A549 (cell line): ENCODE measurements around the gene ABHD12. TPM values are rescaled to one million over a fixed set of nuclear protein-coding genes. Genes with fewer than 3 reads are reported as not detected.

Source experiments
- ATAC-seq, 2 experiments: fragments of 200-7000 bp in 1 of 2; fragments of >200 bp in 1 of 2; cut with Nextera tagmentation in 1 of 2; cut with Tn5 transposase in 1 of 2; 3 replicates each; pipeline versions ENCODE4 v1.8.0 to v1.9.1; 2018 to 2020; ENCODE audit warnings: mild to moderate bottlenecking in 1 of 2, moderate library complexity in 1 of 2
- CTCF ChIA-PET: fragments of 300-600 bp; sonication (Branson Sonifier 250); formaldehyde crosslinking; extraction: SDS; loops from one replicate; lab custom pipeline; 2021; ENCODE audit warnings: antibody characterized with exemption, inconsistent platforms; lab: Yijun Ruan, JAX
- POLR2A ChIA-PET: fragments of 350-600 bp; formaldehyde crosslinking; extraction: SDS; loops from one replicate; lab custom pipeline; 2021; ENCODE audit warnings: antibody characterized with exemption, inconsistent platforms; lab: Yijun Ruan, JAX
- DNase-seq, 2 experiments: peaks; one replicate each; pipeline versions ENCODE4 v3.0.0 to v3.0.0-alpha.2; 2011 to 2016; ENCODE audit warnings: low read depth in 1 of 2, low spot score in 1 of 2
- FAIRE-seq: peaks from 2 replicates; lab custom pipeline; 2011; peaks lifted over from hg19 to GRCh38; lab: Jason Lieb, UNC
- H3K27ac ChIP-seq, 2 experiments: fragments of >200 bp; sonication (Bioruptor Twin); formaldehyde crosslinking; 3 replicates each; pipeline ENCODE4 v1.5.1; 2016 to 2017
- H3K4me1 ChIP-seq: fragments of >200 bp; sonication (Bioruptor Twin); formaldehyde crosslinking; 3 replicates; pipeline ENCODE4 v1.6.1; 2016
- H3K4me2 ChIP-seq: fragments of >200 bp; sonication (Bioruptor Twin); formaldehyde crosslinking; 3 replicates; pipeline ENCODE4 v1.6.1; 2016
- H3K4me3 ChIP-seq: fragments of >200 bp; sonication (Bioruptor Twin); formaldehyde crosslinking; 3 replicates; pipeline ENCODE4 v1.5.1; 2016
- H3K9me3 ChIP-seq: fragments of >200 bp; sonication (Bioruptor Twin); formaldehyde crosslinking; 3 replicates; pipeline ENCODE4 v1.6.1; 2016
- CBX2 ChIP-seq: fragments of 200-600 bp; sonication (generic); IDR thresholded peaks from 2 replicates; pipeline ENCODE4 v1.6.1; 2016; ENCODE audit warnings: low read depth, mild to moderate bottlenecking, borderline replicate concordance
- CHD2 ChIP-seq: fragments of 150-350 bp; IDR thresholded peaks from 2 replicates; pipeline ENCODE4 v1.6.1; 2014; ENCODE audit warnings: low read length; ENCODE audit not compliant: partially characterized antibody
- CHD4 ChIP-seq: fragments of 200-600 bp; sonication (generic); IDR thresholded peaks from 2 replicates; pipeline ENCODE4 v1.6.1; 2016; ENCODE audit warnings: antibody characterized with exemption, mild to moderate bottlenecking, borderline replicate concordance
- CTCF ChIP-seq: fragments of >200 bp; sonication (Bioruptor Twin); formaldehyde crosslinking; IDR thresholded peaks from 3 replicates; pipeline ENCODE4 v1.5.1; 2016
- ELK1 ChIP-seq: fragments of 150-350 bp; IDR thresholded peaks from 2 replicates; pipeline ENCODE4 v1.6.1; 2014; ENCODE audit warnings: low read depth, mild to moderate bottlenecking, low read length
- FOSL2 ChIP-seq, 2 experiments: fragments of 450-650 bp in 1 of 2; fragments of >200 bp in 1 of 2; sonication (Bioruptor Twin) in 1 of 2; formaldehyde crosslinking; IDR thresholded peaks; 2 replicates each; pipeline versions ENCODE4 v1.5.0 to v1.6.1; 2016 to 2020; ENCODE audit warnings: mild to moderate bottlenecking in 1 of 2, moderate library complexity in 1 of 2
- HDAC2 ChIP-seq: fragments of 200-600 bp; sonication (generic); IDR thresholded peaks from 2 replicates; pipeline ENCODE4 v1.6.1; 2016
- HMGXB4 ChIP-seq: fragments of 250-450 bp; sonication (Bioruptor Pico); IDR thresholded peaks from 2 replicates; pipeline ENCODE4 v1.5.0; 2021; ENCODE audit warnings: mild to moderate bottlenecking, moderate library complexity, borderline replicate concordance
- HOXB13 ChIP-seq: fragments of 250-450 bp; sonication (Bioruptor Pico); IDR thresholded peaks from 2 replicates; pipeline ENCODE4 v1.5.0; 2020; ENCODE audit warnings: low read depth, mild to moderate bottlenecking, moderate library complexity
- HOXB5 ChIP-seq: fragments of 250-450 bp; sonication (Bioruptor Pico); IDR thresholded peaks from 2 replicates; pipeline ENCODE4 v1.5.0; 2020; ENCODE audit warnings: mild to moderate bottlenecking, moderate library complexity
- JUN ChIP-seq, 2 experiments: fragments of >200 bp; sonication (Bioruptor Twin); formaldehyde crosslinking; IDR thresholded peaks; 2 replicates in 1 of 2; 3 replicates in 1 of 2; pipeline ENCODE4 v1.6.1; 2016 to 2017
- KDM5A ChIP-seq: fragments of 200-600 bp; sonication (generic); IDR thresholded peaks from 2 replicates; pipeline ENCODE4 v1.6.1; 2016; ENCODE audit warnings: antibody characterized with exemption, mild to moderate bottlenecking
- MAX ChIP-seq: IDR thresholded peaks from 2 replicates; pipeline ENCODE4 v1.6.1; 2012
- MYC ChIP-seq: IDR thresholded peaks from 2 replicates; pipeline ENCODE4 v1.6.1; 2012; ENCODE audit warnings: mild to moderate bottlenecking, inconsistent platforms, low read length, improper control_type of control experiment, borderline replicate concordance
- POLR2A ChIP-seq: IDR thresholded peaks from 2 replicates; pipeline ENCODE4 v1.6.1; 2012; ENCODE audit warnings: mild to moderate bottlenecking, low read length
- POLR2AphosphoS2 ChIP-seq: conservative IDR thresholded peaks from 2 replicates; pipeline ENCODE4 v1.6.1; 2012; ENCODE audit warnings: low read length, improper control_type of control experiment, inconsistent platforms
- RCOR1 ChIP-seq: fragments of 150-350 bp; IDR thresholded peaks from 2 replicates; pipeline ENCODE4 v1.6.1; 2014; ENCODE audit warnings: antibody characterized with exemption, low read length, low read depth
- SMC3 ChIP-seq: fragments of >200 bp; sonication (Bioruptor Twin); formaldehyde crosslinking; IDR thresholded peaks from 3 replicates; pipeline ENCODE4 v1.6.1; 2018; ENCODE audit warnings: inconsistent platforms
- TP53 ChIP-seq: fragments of 250-450 bp; sonication (Bioruptor Pico); IDR thresholded peaks from 2 replicates; pipeline ENCODE4 v1.5.0; 2021; ENCODE audit warnings: mild to moderate bottlenecking, moderate library complexity
- WGBS: methylation state at CpG from one replicate; pipeline ENCODE4 v1.1.6; 2017; ENCODE audit errors: missing lambda C conversion rate; 5-methylcytosine and 5-hydroxymethylcytosine counted together
- polyA plus RNA-seq, 4 experiments: library from polyadenylated mRNA; depleted of rRNA in 3 of 4; stranded (reverse); fragments of >200 nt; fragmentation: RNase III in 1 of 4; extraction: RNeasy Plus Mini Kit Qiagen cat#74134 plus additional on column Dnase treatment in 1 of 4; gene quantifications; 2 replicates in 3 of 4; 3 replicates in 1 of 4; pipeline ENCODE4 v1.2.3, GENCODE V29; 2011 to 2017

ABHD12 gene
- polyA plus RNA-seq, 2 of the 4 experiments (the other 2 are of a cell fraction), result 54.3 to 101 TPM

- Histone ChIP-seq H3K9me3 (peaks cover 22% of the 10 kb centered on the region), H3K4me1 (peaks cover 18% of the 10 kb centered on the region), H3K27ac (peak overlapping the region; percentile 46; a peak in 5 of 6 replicates), H3K4me3 (no peak overlapping the region), H3K4me2 (peak overlapping the region; percentile 5; the same call in 2 of the 3 replicates)
- TF ChIP-seq HOXB5 (CRISPR knock-in tag), result no peak
- no peak for TF ChIP-seq HDAC2
- TF ChIP-seq TP53 (CRISPR knock-in tag), result no peak
- no peak for TF ChIP-seq SMC3
- TF ChIP-seq CHD2, result no peak
- no peak for TF ChIP-seq CTCF
- no peak for TF ChIP-seq MAX
- TF ChIP-seq ELK1, result no peak
- no peak for TF ChIP-seq CHD4
- TF ChIP-seq POLR2AphosphoS2, result no peak
- TF ChIP-seq JUN (IDR thresholded peaks at IDR 0.05), result no peak
- no peak for TF ChIP-seq FOSL2 (IDR thresholded peaks at IDR 0.05)
- TF ChIP-seq FOSL2 (CRISPR knock-in tag; IDR thresholded peaks at IDR 0.05), result no peak
- no peak for TF ChIP-seq MYC
- no peak for TF ChIP-seq CBX2
- TF ChIP-seq RCOR1, result no peak
- TF ChIP-seq HMGXB4 (CRISPR knock-in tag), result no peak
- TF ChIP-seq KDM5A, result no peak
- TF ChIP-seq POLR2A, result no peak
- FAIRE-seq, result no peak
- 65% methylated on average over 4 of the region's 4 CpGs for WGBS
- ChIA-PET CTCF (interaction anchor here (0.7 to 7.6 kb wide), 59 partner anchors 10 to 412 kb away, joined by 3 to 135 read pairs (median 5); partner anchors contain the start of genes APMAP, ENTPD6, GINS1 and PYGB), POLR2A (interaction anchor here (1.0 to 1.9 kb wide), 11 partner anchors 9 to 406 kb away, joined by 3 to 9 read pairs (median 4); partner anchors contain the start of genes APMAP, GINS1 and PYGB)
- ATAC-seq, result no peak; a peak in 2 of 6 replicates
- no peak for DNase-seq
Measured at GRCh38 chr20:25398376-25399036, 7.9 kb upstream of the ABHD12 start.

- no peak for ATAC-seq
- H3K9me3 ChIP-seq, result peaks cover 15% of the 10 kb centered on the region
- WGBS, result 78% methylated on average over 1 of the region's 1 CpG
- peak overlapping the region; percentile 46; a peak in 5 of 6 replicates for H3K27ac ChIP-seq
- no peak overlapping the region for H3K4me3 ChIP-seq
- H3K4me1 ChIP-seq, result peaks cover 18% of the 10 kb centered on the region
- TF ChIP-seq HOXB13 (CRISPR knock-in tag), result no peak
- no peak for FAIRE-seq
- ChIA-PET CTCF (interaction anchor here (0.9 to 7.6 kb wide), 28 partner anchors 9 to 402 kb away, joined by 3 to 135 read pairs (median 8); partner anchors contain the start of genes APMAP, GINS1 and PYGB), POLR2A (interaction anchor here (1.1 to 1.9 kb wide), 2 partner anchors 87 to 404 kb away, joined by 3 to 5 read pairs; no protein-coding TSS in a partner anchor)
- peak overlapping the region; percentile 5; the same call in 2 of the 3 replicates for H3K4me2 ChIP-seq
- DNase-seq, result no peak
Measured at GRCh38 chr20:25397821-25398220, 7.2 kb upstream of the ABHD12 start.
